CD4-positive, alpha-beta memory T cell (primary cell): Measurements from ENCODE around the gene IL10RA. TPM values are rescaled to one million over a fixed set of nuclear protein-coding genes. Genes with fewer than 3 reads are reported as not detected.
"Not testable (repeated sequence)": the region's sequence is repeated elsewhere in the genome, so short reads cannot be mapped to it uniquely, and the experiment has no call there.

Experiments used
- CTCF ChIA-PET: fragments of 350-600 bp; sonication (Branson Sonifier 250); formaldehyde crosslinking; loops from one replicate; lab custom pipeline; 2021; ENCODE audit warnings: inconsistent platforms; ENCODE audit not compliant: partially characterized antibody; lab: Charles Lee
- POLR2A ChIA-PET: fragments of 350-600 bp; sonication (Branson Sonifier 250); formaldehyde crosslinking; loops from one replicate; lab custom pipeline; 2021; ENCODE audit not compliant: partially characterized antibody; lab: Charles Lee
- DNase-seq, 5 donors: peaks; one replicate each; pipeline versions ENCODE4 v3.0.0 to v3.0.0-alpha.2; 2020 to 2022; ENCODE audit warnings: mixed read lengths in 1 of 5
- H3K27ac ChIP-seq: one replicate; pipeline ENCODE4 v1.7.0; 2013; ENCODE audit warnings: low read depth, low read length
- H3K27me3 ChIP-seq: 2 replicates; pipeline ENCODE4 v1.7.0; 2013; ENCODE audit warnings: mild to moderate bottlenecking, low read length, moderate library complexity; ENCODE audit not compliant: insufficient read depth
- H3K36me3 ChIP-seq: 2 replicates; pipeline ENCODE4 v1.7.0; 2013; ENCODE audit warnings: mild to moderate bottlenecking, low read length, moderate library complexity; ENCODE audit not compliant: insufficient read depth
- H3K4me1 ChIP-seq: 2 replicates; pipeline ENCODE4 v1.7.0; 2013; ENCODE audit warnings: mild to moderate bottlenecking, low read length, moderate library complexity; ENCODE audit not compliant: insufficient read depth
- H3K4me3 ChIP-seq, 2 donors: one replicate each; pipeline ENCODE4 v1.7.0; 2013; ENCODE audit warnings: low read length in 2 of 2, mild to moderate bottlenecking in 1 of 2
- H3K9me3 ChIP-seq, 2 donors: one replicate each; pipeline ENCODE4 v1.7.0; 2013; ENCODE audit warnings: low read length in 2 of 2, control low read depth in 1 of 2; ENCODE audit not compliant: control insufficient read depth in 1 of 2
- H3K27ac Mint-ChIP-seq, 7 donors: one replicate each; pipeline ENCODE4 v1.8.0; 2020 to 2021; ENCODE audit warnings: mixed read lengths in 7 of 7, mild to moderate bottlenecking in 6 of 7, inconsistent platforms in 3 of 7, moderate library complexity in 3 of 7
- H3K27me3 Mint-ChIP-seq, 2 donors: one replicate each; pipeline ENCODE4 v1.8.0; 2020 to 2021; ENCODE audit warnings: mixed read lengths in 2 of 2
- H3K36me3 Mint-ChIP-seq, 2 donors: one replicate each; pipeline ENCODE4 v1.8.0; 2020 to 2021; ENCODE audit warnings: mixed read lengths in 2 of 2, inconsistent platforms in 1 of 2, mild to moderate bottlenecking in 1 of 2
- H3K4me1 Mint-ChIP-seq, 4 donors: one replicate each; pipeline ENCODE4 v1.8.0; 2020 to 2021; ENCODE audit warnings: mixed read lengths in 4 of 4, mild to moderate bottlenecking in 1 of 4
- H3K4me3 Mint-ChIP-seq, 8 donors: one replicate each; pipeline ENCODE4 v1.8.0; 2020 to 2021; ENCODE audit warnings: mixed read lengths in 8 of 8, mild to moderate bottlenecking in 7 of 8, moderate library complexity in 6 of 8, inconsistent platforms in 3 of 8
- H3K9me3 Mint-ChIP-seq, 8 donors: one replicate each; pipeline ENCODE4 v1.8.0; 2020 to 2021; ENCODE audit warnings: mixed read lengths in 8 of 8, mild to moderate bottlenecking in 5 of 8, inconsistent platforms in 3 of 8, moderate library complexity in 1 of 8
- intact Hi-C: fragments of 100-400 bp; cut with micrococcal nuclease; formaldehyde crosslinking; loops from one replicate; pipeline ENCODE4 v1.15.1; 2023
- polyA plus RNA-seq, 2 donors: library from polyadenylated mRNA; unstranded; fragments of 300-500 nt; fragmentation: Illumina TruSeq; gene quantifications; one replicate each; pipeline ENCODE4 v1.2.3, GENCODE V29; 2021
- total RNA-seq, 2 experiments: library from RNA; stranded (reverse); gene quantifications; one replicate each; pipeline ENCODE4 v1.2.3, GENCODE V29; 2021

The IL10RA gene
- total and polyA plus RNA-seq, 4 experiments from 2014 or later, result 362 to 468 (median 402) TPM

DNA sequence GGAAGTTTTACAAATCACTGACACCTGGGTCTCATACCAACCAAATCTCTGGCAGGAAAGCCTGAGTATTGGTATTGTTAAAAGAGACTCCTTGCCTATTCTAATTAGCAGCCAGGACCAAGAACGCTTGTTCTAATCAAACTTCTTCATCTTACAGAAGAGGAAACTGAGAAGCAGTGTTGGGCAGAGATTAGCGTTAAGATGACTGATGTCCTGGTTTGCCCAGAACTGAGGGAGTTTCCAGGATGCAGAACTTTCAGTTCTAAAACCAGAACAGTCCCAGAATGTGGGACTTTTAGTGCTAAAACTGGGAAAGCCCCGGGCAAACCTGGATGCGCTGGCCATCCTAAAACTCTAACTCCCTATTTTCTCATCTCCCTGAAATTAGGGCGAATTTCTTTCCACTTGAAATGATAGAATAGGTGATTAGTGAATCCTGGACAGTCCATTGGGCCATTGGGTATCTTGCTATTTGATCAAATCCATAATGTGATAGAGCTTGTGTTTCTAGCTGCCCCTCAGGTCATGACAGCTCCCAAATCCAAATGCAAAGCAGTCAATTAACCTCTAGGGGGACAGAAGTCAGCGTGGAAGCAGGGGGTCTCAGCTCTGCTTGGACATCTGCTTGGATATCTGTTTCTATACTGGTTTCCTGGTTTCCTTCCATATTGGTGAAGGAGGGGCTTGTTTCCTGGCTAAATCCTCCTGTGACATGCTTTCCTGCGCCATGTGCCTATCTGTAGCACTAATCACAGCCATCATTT lies 41.0 kb upstream of the IL10RA start:
- H3K27ac ChIP-seq, result no peak overlapping the region
- Mint-ChIP-seq H3K4me3 (peak overlapping the region in 2 of 8 donors; percentile 2 to 5), H3K9me3 (peaks cover 0 to 4% (median 0%) of the 10 kb centered on the region in 8 donors), H3K4me1 (peaks cover 38 to 66% (median 52%) of the 10 kb centered on the region in 4 donors), H3K36me3 (peaks cover 0 to 13% of the 10 kb centered on the region in 2 donors), H3K27me3 (no peaks in the 10 kb centered on the region), H3K27ac (peak overlapping the region in 5 of 7 donors; percentile 14 to 97 (median 72))
- no peaks in the 10 kb centered on the region for H3K9me3 ChIP-seq
- DNase-seq, result no peak
- intact Hi-C loops, result no loop called here
- ChIA-PET POLR2A (interaction anchor here (3.4 to 18.6 kb wide), 3 partner anchors 46 to 122 kb away, joined by 21 to 1750 read pairs (median 258); partner anchors contain the start of genes FXYD2 and IL10RA), CTCF (interaction anchor here (0.9 to 14.0 kb wide), 14 partner anchors 14 to 519 kb away, joined by 3 to 402 read pairs (median 48); partner anchors contain the start of genes FXYD2, IL10RA and TMPRSS13)
- H3K36me3 ChIP-seq, result no peaks in the 10 kb centered on the region
- no peaks in the 10 kb centered on the region for H3K27me3 ChIP-seq
- H3K4me1 ChIP-seq, result peaks cover 56% of the 10 kb centered on the region
- H3K4me3 ChIP-seq, result no peak overlapping the region

DNA sequence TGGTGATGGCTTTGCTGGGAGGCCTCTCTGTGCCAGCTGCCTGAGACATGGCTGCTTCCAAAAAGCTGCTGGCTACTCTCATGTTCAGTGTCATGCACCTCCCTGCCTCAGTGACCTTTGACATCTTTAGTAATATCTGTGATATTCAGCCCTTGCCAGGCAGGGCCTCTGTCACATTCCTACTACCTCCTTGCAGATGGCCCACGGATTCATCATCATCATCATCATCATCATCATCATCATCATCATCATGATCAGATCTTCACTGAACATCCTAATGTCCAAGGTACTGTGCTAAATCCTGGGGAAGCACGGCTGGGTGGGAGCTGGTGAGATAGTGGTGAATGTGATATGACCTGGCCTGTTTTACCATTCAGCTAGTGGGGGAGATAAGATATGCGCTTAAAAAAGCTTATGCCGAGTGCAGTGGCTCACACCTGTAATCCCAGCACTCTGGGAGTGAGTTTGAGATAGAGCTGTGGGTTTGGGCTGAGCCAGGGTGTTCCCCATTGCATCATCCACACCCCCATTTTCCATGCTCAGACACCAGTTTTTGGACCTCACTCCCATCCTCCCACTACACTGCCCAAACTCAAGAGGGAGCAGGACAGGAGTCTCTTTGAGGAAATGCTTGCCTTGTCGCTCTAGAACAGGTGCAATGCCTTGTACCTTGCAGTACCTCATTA lies 39.9 kb upstream of the IL10RA start:
- no peaks in the 10 kb centered on the region for H3K27me3 ChIP-seq
- ChIA-PET POLR2A (interaction anchor here (0.7 to 18.6 kb wide), 12 partner anchors 16 to 140 kb away, joined by 3 to 1750 read pairs (median 7); partner anchors contain the start of genes FXYD2 and IL10RA), CTCF (interaction anchor here (0.7 to 14.0 kb wide), 50 partner anchors 9 to 523 kb away, joined by 3 to 402 read pairs (median 6); partner anchors contain the start of genes FXYD2, IL10RA and TMPRSS13)
- Mint-ChIP-seq H3K36me3 (peaks cover 0 to 13% of the 10 kb centered on the region in 2 donors), H3K4me1 (peaks cover 48 to 76% (median 63%) of the 10 kb centered on the region in 4 donors), H3K27ac (peak overlapping the region in 3 of 7 donors; percentile 4 to 97 (median 11)), H3K27me3 (no peaks in the 10 kb centered on the region), H3K9me3 (peaks cover 0 to 4% (median 0%) of the 10 kb centered on the region in 8 donors), H3K4me3 (peak overlapping the region in 1 of 8 donors; percentile 85)
- intact Hi-C loops, result no loop called here
- H3K27ac ChIP-seq, result no peak overlapping the region
- H3K4me3 ChIP-seq, result no peak overlapping the region
- peaks cover 67% of the 10 kb centered on the region for H3K4me1 ChIP-seq
- no peak for DNase-seq
- H3K9me3 ChIP-seq, result no peaks in the 10 kb centered on the region
- no peaks in the 10 kb centered on the region for H3K36me3 ChIP-seq

DNA sequence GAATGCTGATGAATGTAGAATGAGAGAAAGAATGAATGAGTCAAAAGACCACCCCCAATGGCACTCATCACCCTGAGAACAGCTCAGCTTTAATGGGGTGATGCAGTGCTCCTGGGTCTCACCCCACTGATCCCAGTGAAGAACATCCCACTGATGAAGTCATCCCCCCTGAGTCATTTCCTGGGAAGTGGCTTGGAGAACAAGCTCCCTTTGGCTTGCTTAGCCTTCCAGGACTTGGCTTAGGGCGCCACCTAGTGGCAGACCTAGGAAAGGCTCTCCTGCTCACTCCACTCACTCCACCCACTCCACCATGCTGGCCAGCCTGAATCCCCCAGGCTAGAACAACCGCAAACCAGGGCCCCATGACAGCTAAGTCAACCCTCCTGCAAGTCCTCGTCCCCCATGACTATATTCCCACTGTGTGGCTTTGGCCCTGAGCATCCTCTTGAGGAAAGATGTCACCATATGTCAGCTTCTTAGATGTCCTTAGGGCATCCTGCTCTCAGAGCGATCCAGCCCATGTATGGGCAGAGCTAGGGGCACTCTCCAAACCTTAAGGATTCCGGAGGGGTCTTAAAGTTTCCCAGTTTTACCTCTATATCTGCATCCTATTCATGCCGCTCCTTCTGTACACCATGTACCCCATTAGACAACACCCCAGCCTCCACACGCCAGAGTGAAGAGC lies 39.2 kb upstream of the IL10RA start:
- ChIA-PET CTCF (interaction anchor here (0.7 to 14.0 kb wide), 52 partner anchors 8 to 524 kb away, joined by 3 to 402 read pairs (median 6); partner anchors contain the start of genes FXYD2, IL10RA and TMPRSS13), POLR2A (interaction anchor here (0.6 to 18.6 kb wide), 15 partner anchors 16 to 982 kb away, joined by 3 to 1750 read pairs (median 7); partner anchors contain the start of genes FXYD2 and IL10RA)
- Mint-ChIP-seq H3K36me3 (peaks cover 0 to 12% of the 10 kb centered on the region in 2 donors), H3K27me3 (no peaks in the 10 kb centered on the region), H3K27ac (peak overlapping the region; percentile 38 to 97 (median 82)), H3K9me3 (peaks cover 0 to 4% (median 0%) of the 10 kb centered on the region in 8 donors), H3K4me3 (peak overlapping the region in 7 of 8 donors; percentile 7 to 85 (median 47)), H3K4me1 (peaks cover 54 to 83% (median 70%) of the 10 kb centered on the region in 4 donors)
- no peaks in the 10 kb centered on the region for H3K36me3 ChIP-seq
- H3K4me3 ChIP-seq, result no peak overlapping the region
- peaks cover 73% of the 10 kb centered on the region for H3K4me1 ChIP-seq
- H3K27ac ChIP-seq, result no peak overlapping the region
- no peaks in the 10 kb centered on the region for H3K27me3 ChIP-seq
- peak; percentile 70 to 77 (median 72) for DNase-seq
- intact Hi-C loops, result loop anchor here (1.0 kb wide), 4 partner anchors 103 to 521 kb away; no protein-coding TSS in a partner anchor
- H3K9me3 ChIP-seq, result no peaks in the 10 kb centered on the region

DNA sequence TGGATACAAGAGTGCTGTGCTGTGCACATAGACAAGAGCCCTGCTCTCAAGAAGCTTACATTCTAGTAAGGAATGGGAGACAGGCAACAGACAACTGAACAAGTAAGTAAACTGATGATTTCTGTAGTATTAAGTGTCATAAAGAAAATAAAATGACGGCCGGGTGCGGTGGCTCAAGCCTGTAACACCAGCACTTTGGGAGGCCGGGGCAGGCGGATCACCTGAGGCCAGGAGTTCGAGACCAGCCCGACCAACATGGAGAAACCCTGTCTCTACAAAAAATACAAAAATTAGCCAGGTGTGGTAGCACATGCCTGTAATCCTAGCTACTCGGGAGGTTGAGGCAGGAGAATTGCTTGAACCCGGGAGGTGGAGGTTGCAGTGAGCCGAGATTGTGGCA lies 38.4 kb upstream of the IL10RA start:
- POLR2A ChIA-PET, result interaction anchor here (1.4 to 18.6 kb wide), 8 partner anchors 43 to 139 kb away, joined by 6 to 1750 read pairs (median 16); partner anchors contain the start of genes FXYD2 and IL10RA
- H3K36me3 Mint-ChIP-seq, DNase-seq, H3K27me3 Mint-ChIP-seq, H3K4me3 ChIP-seq, H3K9me3 ChIP-seq, H3K27ac ChIP-seq, H3K27me3 ChIP-seq, H3K9me3 Mint-ChIP-seq, H3K36me3 ChIP-seq: not testable (repeated sequence)
- H3K4me1 ChIP-seq, result peaks cover 81% of the 10 kb centered on the region
- H3K27ac Mint-ChIP-seq, result peak overlapping the region; percentile 59 to 97 (median 82)
- H3K4me3 Mint-ChIP-seq, result peak overlapping the region in 5 of 8 donors; percentile 39 to 73 (median 42)
- intact Hi-C loops, result loop anchor here (1.0 kb wide), 4 partner anchors 103 to 521 kb away; no protein-coding TSS in a partner anchor
- peaks cover 59 to 91% (median 77%) of the 10 kb centered on the region in 4 donors for H3K4me1 Mint-ChIP-seq
- CTCF ChIA-PET, result interaction anchor here (0.6 to 14.0 kb wide), 36 partner anchors 8 to 525 kb away, joined by 3 to 402 read pairs (median 10); partner anchors contain the start of genes FXYD2, IL10RA and TMPRSS13

DNA sequence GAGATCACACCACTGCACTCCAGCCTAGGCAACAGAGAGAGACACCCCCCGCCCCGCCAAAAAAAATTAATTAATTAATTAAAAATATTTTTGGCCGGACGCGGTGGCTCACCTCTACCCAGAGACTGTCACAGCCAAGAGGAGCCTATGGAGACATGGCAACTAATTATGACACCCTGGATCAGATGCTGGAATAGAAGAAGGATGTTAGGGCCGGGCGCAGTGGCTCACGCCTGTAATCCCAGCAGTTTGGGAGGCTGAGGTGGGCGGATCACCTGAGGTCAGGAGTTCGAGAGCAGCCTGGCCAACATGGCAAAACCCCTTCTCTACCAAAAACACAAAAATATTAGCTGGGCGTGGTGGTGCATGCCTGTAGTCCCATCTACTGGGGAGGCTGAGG lies 37.7 kb upstream of the IL10RA start:
- H3K27me3 Mint-ChIP-seq, H3K36me3 ChIP-seq, intact Hi-C loops, H3K9me3 ChIP-seq, H3K9me3 Mint-ChIP-seq, H3K4me3 ChIP-seq, DNase-seq, H3K27ac ChIP-seq, H3K36me3 Mint-ChIP-seq, H3K27me3 ChIP-seq: not testable (repeated sequence)
- peaks cover 66 to 98% (median 83%) of the 10 kb centered on the region in 4 donors for H3K4me1 Mint-ChIP-seq
- H3K4me3 Mint-ChIP-seq, result peak overlapping the region in 6 of 8 donors; percentile 11 to 89 (median 67)
- ChIA-PET CTCF (interaction anchor here (0.7 to 14.0 kb wide), 14 partner anchors 17 to 522 kb away, joined by 3 to 402 read pairs (median 48); partner anchors contain the start of genes FXYD2 and IL10RA), POLR2A (interaction anchor here (2.0 to 18.6 kb wide), 6 partner anchors 42 to 140 kb away, joined by 7 to 1750 read pairs (median 58); partner anchors contain the start of genes FXYD2 and IL10RA)
- peak overlapping the region in 5 of 7 donors; percentile 82 to 97 (median 97) for H3K27ac Mint-ChIP-seq
- H3K4me1 ChIP-seq, result peaks cover 88% of the 10 kb centered on the region

DNA sequence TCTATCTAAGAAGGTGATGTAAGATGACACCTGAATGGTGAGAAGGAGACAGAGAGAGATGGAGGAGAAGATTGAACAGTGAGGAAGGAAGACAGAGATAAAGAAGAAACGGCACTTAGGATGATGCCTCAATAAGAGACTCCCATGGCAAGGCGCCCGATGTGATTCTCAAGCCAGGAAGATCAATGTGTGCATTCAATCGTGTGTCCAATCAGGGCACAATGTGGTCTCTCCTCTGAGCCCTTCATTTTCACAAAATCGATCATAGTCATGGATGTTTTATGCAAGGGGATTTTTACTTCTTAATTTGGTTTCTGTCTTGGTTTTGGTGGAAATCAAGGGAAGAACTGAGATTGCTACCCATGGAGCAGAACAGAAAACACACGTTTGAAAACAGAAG lies 37.1 kb upstream of the IL10RA start:
- Mint-ChIP-seq H3K27me3 (no peaks in the 10 kb centered on the region), H3K4me1 (peaks cover 70 to 100% (median 87%) of the 10 kb centered on the region in 4 donors), H3K36me3 (no peaks in the 10 kb centered on the region), H3K4me3 (peak overlapping the region; percentile 18 to 89 (median 70)), H3K27ac (peak overlapping the region; percentile 88 to 97 (median 97)), H3K9me3 (no peaks in the 10 kb centered on the region)
- H3K9me3 ChIP-seq, result no peaks in the 10 kb centered on the region
- H3K4me3 ChIP-seq, result no peak overlapping the region
- intact Hi-C loops, result no loop called here
- DNase-seq, result no peak
- ChIA-PET POLR2A (interaction anchor here (2.9 to 18.6 kb wide), 5 partner anchors 42 to 134 kb away, joined by 18 to 1750 read pairs (median 96); partner anchors contain the start of genes FXYD2 and IL10RA), CTCF (interaction anchor here (4.5 to 14.0 kb wide), 8 partner anchors 29 to 523 kb away, joined by 39 to 402 read pairs (median 194); partner anchors contain the start of genes FXYD2 and IL10RA)
- H3K4me1 ChIP-seq, result peaks cover 94% of the 10 kb centered on the region
- H3K27me3 ChIP-seq, result no peaks in the 10 kb centered on the region
- H3K36me3 ChIP-seq, result no peaks in the 10 kb centered on the region
- peak overlapping the region; percentile 48 for H3K27ac ChIP-seq
